HCT116 (cell line): ENCODE data around the gene RABGGTA. TPM values are rescaled to one million over a fixed set of nuclear protein-coding genes. Genes with fewer than 3 reads are reported as not detected.

Experiments
- ATAC-seq: fragments of 200-7000 bp; cut with Tn5 transposase; 2 replicates; pipeline ENCODE4 v1.9.1; 2020; ENCODE audit warnings: mild to moderate bottlenecking, moderate library complexity
- BruUV-seq: library from RNA; stranded (reverse); fragments of 400-500 nt; replicated peaks from 2 replicates; lab custom pipeline; 2021; lab: Mats Ljungman, UMichigan
- CTCF ChIA-PET: fragments of 300-600 bp; sonication (Branson Sonifier 250); formaldehyde crosslinking; loops from one replicate; lab custom pipeline; 2021; ENCODE audit warnings: antibody characterized with exemption; lab: Charles Lee
- POLR2A ChIA-PET: fragments of 300-600, 350-600 bp; sonication (Branson Sonifier 250); formaldehyde crosslinking; loops from one replicate; lab custom pipeline; 2021; ENCODE audit warnings: antibody characterized with exemption; lab: Charles Lee
- RAD21 ChIA-PET, 2 experiments: fragments of 300-600 bp; sonication (Branson Sonifier 250); formaldehyde crosslinking; loops; one replicate each; lab custom pipeline; 2023; ENCODE audit warnings: low total read pairs in 2 of 2; ENCODE audit not compliant: uncharacterized antibody in 2 of 2, unreplicated experiment in 2 of 2, low non-redundant PET in 1 of 2; lab: Charles Lee
- DNase-seq: peaks from one replicate; pipeline ENCODE4 v3.0.0-alpha.2; 2010; ENCODE audit warnings: low read depth, low spot score
- H2AFZ ChIP-seq: fragments of 200-600 bp; shearing (Covaris generic), sonication (generic); 2 replicates; pipeline ENCODE4 v1.6.1; 2017; ENCODE audit warnings: low read depth, mixed run types, mixed read lengths, antibody characterized with exemption, low read length; ENCODE audit not compliant: poor library complexity, severe bottlenecking
- H3K27ac ChIP-seq: 2 replicates; pipeline ENCODE4 v1.5.1; 2012; ENCODE audit warnings: low read depth, low read length
- H3K27me3 ChIP-seq: fragments of 200-600 bp; sonication (generic); 2 replicates; pipeline ENCODE4 v1.6.1; 2016; ENCODE audit warnings: mixed run types, low read length, mixed read lengths; ENCODE audit not compliant: insufficient read depth
- H3K36me3 ChIP-seq, 2 experiments: fragments of 200-500 bp in 1 of 2; fragments of 200-600 bp in 1 of 2; sonication (Bioruptor generic) in 1 of 2; sonication (generic) in 1 of 2; 2 replicates each; pipeline versions ENCODE4 v1.5.1 to v1.6.1; 2014 to 2016; ENCODE audit warnings: low read length in 2 of 2, inconsistent platforms in 1 of 2, mixed read lengths in 1 of 2, mixed run types in 1 of 2; ENCODE audit not compliant: insufficient read depth in 2 of 2, control insufficient read depth in 1 of 2
- H3K4me1 ChIP-seq, 2 experiments: fragments of 200-600 bp in 1 of 2; sonication (generic) in 1 of 2; 2 replicates each; pipeline versions ENCODE4 v1.5.1 to v1.6.1; 2012 to 2017; ENCODE audit warnings: low read length in 2 of 2, inconsistent platforms in 1 of 2, mild to moderate bottlenecking in 1 of 2, mixed read lengths in 1 of 2, mixed run types in 1 of 2, moderate library complexity in 1 of 2; ENCODE audit not compliant: insufficient read depth in 2 of 2, control insufficient read depth in 1 of 2
- H3K4me2 ChIP-seq: fragments of 200-600 bp; sonication (generic); 2 replicates; pipeline ENCODE4 v1.6.1; 2017; ENCODE audit warnings: mixed run types, low read length, mixed read lengths
- H3K4me3 ChIP-seq, 2 experiments: fragments of 200-600 bp in 1 of 2; sonication (generic) in 1 of 2; replicated peaks in 1 of 2; 2 replicates each; pipeline ENCODE4 v1.5.1; 2011 to 2016; ENCODE audit warnings: low read length in 2 of 2, control low read depth in 1 of 2, low read depth in 1 of 2, mild to moderate bottlenecking in 1 of 2, mixed read lengths in 1 of 2, mixed run types in 1 of 2
- H3K79me2 ChIP-seq: fragments of 200-600 bp; sonication (generic); 2 replicates; pipeline ENCODE4 v1.6.1; 2017; ENCODE audit warnings: mild to moderate bottlenecking, mixed run types, low read length, moderate library complexity, mixed read lengths; ENCODE audit not compliant: insufficient read depth
- H3K9ac ChIP-seq: fragments of 200-600 bp; sonication (generic); 2 replicates; pipeline ENCODE4 v1.6.1; 2016; ENCODE audit warnings: low read length, mixed read lengths
- H3K9me2 ChIP-seq: fragments of 200-600 bp; sonication (generic), shearing (Covaris generic); 2 replicates; pipeline ENCODE4 v1.6.1; 2017; ENCODE audit warnings: mixed run types, mild to moderate bottlenecking, moderate library complexity; ENCODE audit not compliant: insufficient read depth
- H3K9me3 ChIP-seq, 2 experiments: fragments of 200-500 bp in 1 of 2; fragments of 200-600 bp in 1 of 2; sonication (Bioruptor generic) in 1 of 2; sonication (generic) in 1 of 2; 2 replicates each; pipeline ENCODE4 v1.6.1; 2014 to 2017; ENCODE audit warnings: low read length in 2 of 2, mixed read lengths in 2 of 2, inconsistent platforms in 1 of 2, low read depth in 1 of 2, mild to moderate bottlenecking in 1 of 2, mixed run types in 1 of 2, moderate library complexity in 1 of 2; ENCODE audit not compliant: control insufficient read depth in 1 of 2, insufficient read depth in 1 of 2
- H4K20me1 ChIP-seq: fragments of 200-600 bp; sonication (generic), shearing (Covaris generic); 2 replicates; pipeline ENCODE4 v1.6.1; 2017; ENCODE audit warnings: mixed run types, mild to moderate bottlenecking, moderate library complexity; ENCODE audit not compliant: insufficient read depth
- CBX3 ChIP-seq: IDR thresholded peaks from 2 replicates; pipeline ENCODE4 v1.6.1; 2012; ENCODE audit warnings: low read depth
- FOSL1 ChIP-seq: IDR thresholded peaks from 2 replicates; pipeline ENCODE4 v1.6.1; 2012; ENCODE audit warnings: low read depth
- JUND ChIP-seq: IDR thresholded peaks from 2 replicates; pipeline ENCODE4 v1.6.1; 2012
- SIN3A ChIP-seq: IDR thresholded peaks from 2 replicates; pipeline ENCODE4 v1.6.1; 2012; ENCODE audit warnings: low read depth
- YY1 ChIP-seq: IDR thresholded peaks from 2 replicates; pipeline ENCODE4 v1.6.1; 2011; ENCODE audit warnings: low read length, low read depth, moderate library complexity, mild to moderate bottlenecking; ENCODE audit not compliant: insufficient replicate concordance; ENCODE audit errors: extremely low read depth
- ZFX ChIP-seq: fragments of 450-650 bp; IDR thresholded peaks from 2 replicates; pipeline ENCODE4 v1.6.1; 2017
- intact Hi-C: fragments of 100-400 bp; cut with micrococcal nuclease; formaldehyde crosslinking; loops from 2 replicates; pipeline ENCODE4 v1.10.0; 2022
- total RNA-seq: library from RNA; stranded (reverse); gene quantifications from one replicate; pipeline ENCODE4 v1.2.1, GENCODE V29; 2021; ENCODE audit not compliant: unreplicated experiment
- TF ChIP-seq, protein P1 (sequence below): IDR thresholded peaks from 2 replicates; pipeline ENCODE4 v1.6.1; 2012; ENCODE audit warnings: low read depth
- TF ChIP-seq, protein P2 (sequence below): IDR thresholded peaks from 2 replicates; pipeline ENCODE4 v1.6.1; 2011; ENCODE audit warnings: mild to moderate bottlenecking, low read length, moderate library complexity; ENCODE audit not compliant: insufficient replicate concordance; ENCODE audit errors: extremely low read depth

The RABGGTA gene
- total RNA-seq, 1 experiment from 2014 or later = 40.8 TPM

GRCh38 chr14:24271134-24271833 is at the start of gene RABGGTA (continued):
- TF ChIP-seq FOSL1 (no peak), ZFX (no peak), YY1 (peak; percentile 12), CBX3 (peak; percentile 94)
- TF ChIP-seq, protein P1, sequence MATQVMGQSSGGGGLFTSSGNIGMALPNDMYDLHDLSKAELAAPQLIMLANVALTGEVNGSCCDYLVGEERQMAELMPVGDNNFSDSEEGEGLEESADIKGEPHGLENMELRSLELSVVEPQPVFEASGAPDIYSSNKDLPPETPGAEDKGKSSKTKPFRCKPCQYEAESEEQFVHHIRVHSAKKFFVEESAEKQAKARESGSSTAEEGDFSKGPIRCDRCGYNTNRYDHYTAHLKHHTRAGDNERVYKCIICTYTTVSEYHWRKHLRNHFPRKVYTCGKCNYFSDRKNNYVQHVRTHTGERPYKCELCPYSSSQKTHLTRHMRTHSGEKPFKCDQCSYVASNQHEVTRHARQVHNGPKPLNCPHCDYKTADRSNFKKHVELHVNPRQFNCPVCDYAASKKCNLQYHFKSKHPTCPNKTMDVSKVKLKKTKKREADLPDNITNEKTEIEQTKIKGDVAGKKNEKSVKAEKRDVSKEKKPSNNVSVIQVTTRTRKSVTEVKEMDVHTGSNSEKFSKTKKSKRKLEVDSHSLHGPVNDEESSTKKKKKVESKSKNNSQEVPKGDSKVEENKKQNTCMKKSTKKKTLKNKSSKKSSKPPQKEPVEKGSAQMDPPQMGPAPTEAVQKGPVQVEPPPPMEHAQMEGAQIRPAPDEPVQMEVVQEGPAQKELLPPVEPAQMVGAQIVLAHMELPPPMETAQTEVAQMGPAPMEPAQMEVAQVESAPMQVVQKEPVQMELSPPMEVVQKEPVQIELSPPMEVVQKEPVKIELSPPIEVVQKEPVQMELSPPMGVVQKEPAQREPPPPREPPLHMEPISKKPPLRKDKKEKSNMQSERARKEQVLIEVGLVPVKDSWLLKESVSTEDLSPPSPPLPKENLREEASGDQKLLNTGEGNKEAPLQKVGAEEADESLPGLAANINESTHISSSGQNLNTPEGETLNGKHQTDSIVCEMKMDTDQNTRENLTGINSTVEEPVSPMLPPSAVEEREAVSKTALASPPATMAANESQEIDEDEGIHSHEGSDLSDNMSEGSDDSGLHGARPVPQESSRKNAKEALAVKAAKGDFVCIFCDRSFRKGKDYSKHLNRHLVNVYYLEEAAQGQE = no peak
- TF ChIP-seq, all 23 proteins: peak for 11

GRCh38 chr14:24317141-24317928 is 45.9 kb upstream of the RABGGTA start:
- TF ChIP-seq FOSL1 = peak; percentile 66
- TF ChIP-seq JUND = peak; percentile 55
- TF ChIP-seq SIN3A = no peak
- TF ChIP-seq, protein P2, sequence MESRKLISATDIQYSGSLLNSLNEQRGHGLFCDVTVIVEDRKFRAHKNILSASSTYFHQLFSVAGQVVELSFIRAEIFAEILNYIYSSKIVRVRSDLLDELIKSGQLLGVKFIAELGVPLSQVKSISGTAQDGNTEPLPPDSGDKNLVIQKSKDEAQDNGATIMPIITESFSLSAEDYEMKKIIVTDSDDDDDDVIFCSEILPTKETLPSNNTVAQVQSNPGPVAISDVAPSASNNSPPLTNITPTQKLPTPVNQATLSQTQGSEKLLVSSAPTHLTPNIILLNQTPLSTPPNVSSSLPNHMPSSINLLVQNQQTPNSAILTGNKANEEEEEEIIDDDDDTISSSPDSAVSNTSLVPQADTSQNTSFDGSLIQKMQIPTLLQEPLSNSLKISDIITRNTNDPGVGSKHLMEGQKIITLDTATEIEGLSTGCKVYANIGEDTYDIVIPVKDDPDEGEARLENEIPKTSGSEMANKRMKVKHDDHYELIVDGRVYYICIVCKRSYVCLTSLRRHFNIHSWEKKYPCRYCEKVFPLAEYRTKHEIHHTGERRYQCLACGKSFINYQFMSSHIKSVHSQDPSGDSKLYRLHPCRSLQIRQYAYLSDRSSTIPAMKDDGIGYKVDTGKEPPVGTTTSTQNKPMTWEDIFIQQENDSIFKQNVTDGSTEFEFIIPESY = no peak
- DNase-seq = no peak
- Histone ChIP-seq H3K27ac (no peak overlapping the region), H3K4me2 (peak overlapping the region; percentile 47), H3K9me3 (no peaks in the 10 kb centered on the region), H3K79me2 (no peaks in the 10 kb centered on the region), H4K20me1 (no peaks in the 10 kb centered on the region), H3K4me3 (no peak overlapping the region), H3K9ac (no peak overlapping the region), H3K27me3 (0 out of 2 replicates have a peak, but pooled peaks cover 4% of the 10 kb centered on the region), H3K36me3 (no peaks in the 10 kb centered on the region), H2AFZ (no peak overlapping the region), H3K9me2 (no peaks in the 10 kb centered on the region), H3K4me1 (peaks cover 11 to 24% of the 10 kb centered on the region in 2 experiments)
- CTCF ChIA-PET = interaction anchor here (0.8 to 2.6 kb wide), 3 partner anchors 9 to 114 kb away, joined by 3 to 12 read pairs (median 7); partner anchors contain the start of gene CIDEB
- RAD21 ChIA-PET = no interaction called here
- intact Hi-C loops = no loop called here
- BruUV-seq = no TSS peak
- POLR2A ChIA-PET = no interaction called here
- ATAC-seq = peak; percentile 53
